DOHH2 (cell line): ENCODE data around the gene KIR3DL2.

Experiments used
- EZH2phosphoT487 ChIP-seq: fragments of 200-600 bp; sonication (generic); IDR thresholded peaks from 2 replicates; pipeline ENCODE4 v1.6.1; 2017; ENCODE audit warnings: borderline replicate concordance, mild to moderate bottlenecking, antibody characterized with exemption, low read length, moderate library complexity, mixed read lengths
- TF ChIP-seq, protein P1 (sequence below): fragments of 200-600 bp; sonication (generic); IDR thresholded peaks from one replicate; pipeline ENCODE4 v1.5.1; 2014; ENCODE audit warnings: antibody characterized with exemption, mild to moderate bottlenecking, low read depth, low read length; ENCODE audit not compliant: poor library complexity, severe bottlenecking

DNA sequence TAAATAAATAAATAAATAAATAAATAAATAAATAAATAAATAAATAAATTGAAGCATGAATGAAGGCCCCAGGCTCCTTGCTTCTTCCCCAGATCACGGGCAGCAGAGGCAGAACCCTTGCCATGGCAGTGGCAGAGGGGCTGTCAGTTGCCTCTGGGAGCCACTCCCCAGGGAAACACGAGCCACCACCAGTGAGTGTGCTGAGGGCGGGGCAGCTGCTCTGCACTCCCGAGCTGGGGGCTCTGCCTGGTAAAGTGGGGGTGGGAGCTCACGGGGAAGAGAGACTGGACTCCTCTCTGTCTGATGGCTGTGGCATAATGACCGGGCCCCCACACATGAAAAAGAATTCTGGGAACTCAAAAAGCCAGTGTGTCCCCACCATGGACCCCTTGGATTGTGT is 31.6 kb downstream of the KIR3DL2 start:
- TF ChIP-seq, protein P1, sequence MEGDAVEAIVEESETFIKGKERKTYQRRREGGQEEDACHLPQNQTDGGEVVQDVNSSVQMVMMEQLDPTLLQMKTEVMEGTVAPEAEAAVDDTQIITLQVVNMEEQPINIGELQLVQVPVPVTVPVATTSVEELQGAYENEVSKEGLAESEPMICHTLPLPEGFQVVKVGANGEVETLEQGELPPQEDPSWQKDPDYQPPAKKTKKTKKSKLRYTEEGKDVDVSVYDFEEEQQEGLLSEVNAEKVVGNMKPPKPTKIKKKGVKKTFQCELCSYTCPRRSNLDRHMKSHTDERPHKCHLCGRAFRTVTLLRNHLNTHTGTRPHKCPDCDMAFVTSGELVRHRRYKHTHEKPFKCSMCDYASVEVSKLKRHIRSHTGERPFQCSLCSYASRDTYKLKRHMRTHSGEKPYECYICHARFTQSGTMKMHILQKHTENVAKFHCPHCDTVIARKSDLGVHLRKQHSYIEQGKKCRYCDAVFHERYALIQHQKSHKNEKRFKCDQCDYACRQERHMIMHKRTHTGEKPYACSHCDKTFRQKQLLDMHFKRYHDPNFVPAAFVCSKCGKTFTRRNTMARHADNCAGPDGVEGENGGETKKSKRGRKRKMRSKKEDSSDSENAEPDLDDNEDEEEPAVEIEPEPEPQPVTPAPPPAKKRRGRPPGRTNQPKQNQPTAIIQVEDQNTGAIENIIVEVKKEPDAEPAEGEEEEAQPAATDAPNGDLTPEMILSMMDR: no peak
- no peak for TF ChIP-seq EZH2phosphoT487
